Smooth muscle cell (in vitro differentiated cells): Measurements from ENCODE around the gene RREB1. TPM values are rescaled to one million over a fixed set of nuclear protein-coding genes. Genes with fewer than 3 reads are reported as not detected.

Source experiments
- DNase-seq: peaks from one replicate; lab custom pipeline; 2025; ENCODE audit not compliant: unreplicated experiment; lab: John Stamatoyannopoulos, UW
- H2AFZ ChIP-seq: fragments of 200-600 bp; sonication (generic); 2 replicates; pipeline ENCODE4 v1.6.0; 2016; ENCODE audit warnings: antibody characterized with exemption, low read depth, mild to moderate bottlenecking
- H3F3A ChIP-seq: fragments of 200-600 bp; sonication (generic); 2 replicates; pipeline ENCODE4 v1.6.0; 2017; ENCODE audit warnings: antibody characterized with exemption, low read depth
- H3K27ac ChIP-seq: fragments of 200-600 bp; sonication (generic); 2 replicates; pipeline ENCODE4 v1.5.1; 2016; ENCODE audit warnings: low read depth, mild to moderate bottlenecking
- H3K27me3 ChIP-seq: fragments of 200-600 bp; sonication (generic); 2 replicates; pipeline ENCODE4 v1.6.1; 2016; ENCODE audit warnings: low read depth, mild to moderate bottlenecking
- H3K36me3 ChIP-seq: fragments of 200-600 bp; sonication (generic); 2 replicates; pipeline ENCODE4 v1.5.1; 2016; ENCODE audit warnings: low read depth
- H3K4me1 ChIP-seq: fragments of 200-600 bp; sonication (generic); 2 replicates; pipeline ENCODE4 v1.5.1; 2016; ENCODE audit warnings: low read depth
- H3K4me2 ChIP-seq: fragments of 200-600 bp; sonication (generic); 2 replicates; pipeline ENCODE4 v1.6.0; 2016; ENCODE audit warnings: mild to moderate bottlenecking
- H3K4me3 ChIP-seq: fragments of 200-600 bp; sonication (generic); 2 replicates; pipeline ENCODE4 v1.5.1; 2016; ENCODE audit warnings: mild to moderate bottlenecking
- H3K79me2 ChIP-seq: fragments of 200-600 bp; sonication (generic); 2 replicates; pipeline ENCODE4 v1.6.0; 2016; ENCODE audit warnings: low read depth, mild to moderate bottlenecking
- H3K9ac ChIP-seq: fragments of 200-600 bp; sonication (generic); 2 replicates; pipeline ENCODE4 v1.6.0; 2016; ENCODE audit warnings: low read depth
- H3K9me3 ChIP-seq: fragments of 200-600 bp; sonication (generic); replicated peaks from 2 replicates; pipeline ENCODE4 v1.5.1; 2016; ENCODE audit warnings: low read depth
- H4K20me1 ChIP-seq: fragments of 200-600 bp; sonication (generic); 2 replicates; pipeline ENCODE4 v1.6.0; 2016; ENCODE audit warnings: low read depth
- CTCF ChIP-seq: fragments of 200-600 bp; sonication (generic); IDR thresholded peaks from 2 replicates; pipeline ENCODE4 v1.5.1; 2017; ENCODE audit warnings: borderline replicate concordance, mild to moderate bottlenecking, antibody characterized with exemption; ENCODE audit not compliant: insufficient read depth, poor library complexity, severe bottlenecking
- WGBS: methylation state at CpG from one replicate; pipeline ENCODE4 v1.1.7; 2016; ENCODE audit warnings: low lambda C conversion rate; 5-methylcytosine and 5-hydroxymethylcytosine counted together
- polyA plus RNA-seq: library from polyadenylated mRNA; unstranded; fragments of >200 nt; fragmentation: Nextera tagmentation; extraction: Ambion mirVana; gene quantifications from 2 replicates; pipeline ENCODE4 v1.2.1, GENCODE V29; 2016
- total RNA-seq: library from RNA; depleted of rRNA; stranded (reverse); fragments of >200 nt; gene quantifications from 2 replicates; pipeline ENCODE4 v1.2.3, GENCODE V29; 2014

RREB1 gene
- total and polyA plus RNA-seq, 2 experiments from 2014 or later = 13.2 to 26.1 TPM

- no peak overlapping the region for H3K9ac ChIP-seq
- no peak overlapping the region for H2AFZ ChIP-seq
- no peak overlapping the region for H3K4me2 ChIP-seq
- H3K4me3 ChIP-seq = no peak overlapping the region
- H3K9me3 ChIP-seq = no peaks in the 10 kb centered on the region
- H4K20me1 ChIP-seq = peaks cover 84% of the 10 kb centered on the region
- peaks cover 11% of the 10 kb centered on the region for H3K79me2 ChIP-seq
- no peak overlapping the region for H3K27ac ChIP-seq
- H3K36me3 ChIP-seq = no peaks in the 10 kb centered on the region
- WGBS = 94% methylated on average over 11 of the region's 11 CpGs
- no peaks in the 10 kb centered on the region for H3F3A ChIP-seq
- TF ChIP-seq CTCF = no peak
- no peaks in the 10 kb centered on the region for H3K4me1 ChIP-seq
- H3K27me3 ChIP-seq = no peaks in the 10 kb centered on the region
- DNase-seq = no peak
Measured at GRCh38 chr6:7198833-7199800, 91.4 kb downstream of the RREB1 start.

DNA sequence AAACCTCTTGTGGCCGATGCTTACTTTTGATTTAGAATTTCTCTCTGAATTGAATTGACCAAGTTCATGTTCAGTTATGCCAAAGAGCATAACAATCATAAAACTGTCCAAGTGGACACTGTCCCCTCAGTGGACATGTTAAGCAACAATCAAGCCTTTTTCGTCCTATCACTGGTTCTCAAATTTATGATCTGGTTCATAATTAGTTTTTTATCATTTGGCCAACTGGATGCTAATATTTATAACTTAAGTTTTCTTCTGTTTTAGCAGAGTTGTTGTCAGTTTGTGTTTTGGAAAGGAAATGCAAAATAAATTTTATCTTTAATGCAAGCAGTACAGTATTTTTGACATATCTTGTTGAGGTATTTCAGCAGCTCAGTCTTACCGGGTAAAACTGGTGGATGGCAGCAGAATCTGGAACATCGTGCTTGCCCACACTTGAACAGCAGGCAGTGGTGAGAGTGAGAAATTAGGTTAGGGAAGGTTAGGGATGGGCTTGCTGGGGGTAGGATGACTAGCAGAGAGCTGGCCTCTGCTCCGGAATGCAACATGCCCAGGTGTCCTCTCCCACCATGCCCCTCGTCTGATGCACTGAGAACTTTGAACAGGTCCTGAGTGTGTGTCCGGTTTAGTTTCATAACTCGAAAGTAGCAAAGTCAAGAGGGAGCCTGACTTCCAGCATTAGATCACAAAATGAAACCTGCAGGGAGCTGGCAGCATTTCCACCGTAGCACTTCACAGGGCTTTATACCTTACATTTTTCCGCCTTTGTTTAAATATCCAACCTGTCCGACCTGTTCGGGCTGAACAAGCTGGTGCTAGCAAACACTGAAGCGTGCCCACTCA, 93.1 kb downstream of the RREB1 start:
- no peak overlapping the region for H3K4me3 ChIP-seq
- H3F3A ChIP-seq = no peaks in the 10 kb centered on the region
- peaks cover 6% of the 10 kb centered on the region for H3K79me2 ChIP-seq
- no peak for DNase-seq
- H3K9ac ChIP-seq = no peak overlapping the region
- peaks cover 85% of the 10 kb centered on the region for H4K20me1 ChIP-seq
- H3K9me3 ChIP-seq = no peaks in the 10 kb centered on the region
- no peak overlapping the region for H2AFZ ChIP-seq
- no peaks in the 10 kb centered on the region for H3K4me1 ChIP-seq
- 80% methylated on average over 13 of the region's 13 CpGs for WGBS
- TF ChIP-seq CTCF = no peak
- peak overlapping the region; percentile 13 for H3K27ac ChIP-seq
- no peaks in the 10 kb centered on the region for H3K27me3 ChIP-seq
- peak overlapping the region; percentile 29 for H3K4me2 ChIP-seq
- no peaks in the 10 kb centered on the region for H3K36me3 ChIP-seq

DNA sequence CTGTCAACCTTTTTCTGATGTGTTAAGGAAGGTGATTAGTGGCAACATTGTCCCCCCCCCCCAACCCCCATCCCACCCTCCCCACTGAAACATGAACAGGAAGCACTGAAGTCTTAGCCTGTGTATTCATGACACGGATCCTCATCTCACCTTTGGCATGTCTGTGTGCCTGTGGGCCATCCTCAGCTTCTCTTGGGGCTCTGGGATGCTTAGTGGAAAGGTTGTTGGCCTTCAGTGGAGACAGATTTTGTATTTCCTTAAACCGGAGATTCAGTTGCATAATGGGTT, 93.6 kb downstream of the RREB1 start:
- H3F3A ChIP-seq = no peaks in the 10 kb centered on the region
- TF ChIP-seq CTCF = no peak
- no peak overlapping the region for H2AFZ ChIP-seq
- H3K79me2 ChIP-seq = no peaks in the 10 kb centered on the region
- no peak overlapping the region for H3K27ac ChIP-seq
- no peaks in the 10 kb centered on the region for H3K4me1 ChIP-seq
- H3K4me3 ChIP-seq = no peak overlapping the region
- H3K27me3 ChIP-seq = no peaks in the 10 kb centered on the region
- no peak for DNase-seq
- no peaks in the 10 kb centered on the region for H3K36me3 ChIP-seq
- no peaks in the 10 kb centered on the region for H3K9me3 ChIP-seq
- H4K20me1 ChIP-seq = peaks cover 84% of the 10 kb centered on the region
- H3K4me2 ChIP-seq = no peak overlapping the region
- 80% methylated on average over 2 of the region's 2 CpGs for WGBS
- H3K9ac ChIP-seq = no peak overlapping the region
